Measurements from ENCODE around the gene PLSCR1.
"Not testable (repeated sequence)": the region's sequence is repeated elsewhere in the genome, so short reads cannot be mapped to it uniquely, and the experiment has no call there.

The PLSCR1 gene

GRCh38 chr3:146529021-146529420 is 15.4 kb downstream of the PLSCR1 start:
- TF ChIP-seq, protein P1, sequence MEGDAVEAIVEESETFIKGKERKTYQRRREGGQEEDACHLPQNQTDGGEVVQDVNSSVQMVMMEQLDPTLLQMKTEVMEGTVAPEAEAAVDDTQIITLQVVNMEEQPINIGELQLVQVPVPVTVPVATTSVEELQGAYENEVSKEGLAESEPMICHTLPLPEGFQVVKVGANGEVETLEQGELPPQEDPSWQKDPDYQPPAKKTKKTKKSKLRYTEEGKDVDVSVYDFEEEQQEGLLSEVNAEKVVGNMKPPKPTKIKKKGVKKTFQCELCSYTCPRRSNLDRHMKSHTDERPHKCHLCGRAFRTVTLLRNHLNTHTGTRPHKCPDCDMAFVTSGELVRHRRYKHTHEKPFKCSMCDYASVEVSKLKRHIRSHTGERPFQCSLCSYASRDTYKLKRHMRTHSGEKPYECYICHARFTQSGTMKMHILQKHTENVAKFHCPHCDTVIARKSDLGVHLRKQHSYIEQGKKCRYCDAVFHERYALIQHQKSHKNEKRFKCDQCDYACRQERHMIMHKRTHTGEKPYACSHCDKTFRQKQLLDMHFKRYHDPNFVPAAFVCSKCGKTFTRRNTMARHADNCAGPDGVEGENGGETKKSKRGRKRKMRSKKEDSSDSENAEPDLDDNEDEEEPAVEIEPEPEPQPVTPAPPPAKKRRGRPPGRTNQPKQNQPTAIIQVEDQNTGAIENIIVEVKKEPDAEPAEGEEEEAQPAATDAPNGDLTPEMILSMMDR (IDR thresholded peaks at IDR 0.05; ENCODE audit: extremely low read depth, missing control alignments) = no peak

DNA sequence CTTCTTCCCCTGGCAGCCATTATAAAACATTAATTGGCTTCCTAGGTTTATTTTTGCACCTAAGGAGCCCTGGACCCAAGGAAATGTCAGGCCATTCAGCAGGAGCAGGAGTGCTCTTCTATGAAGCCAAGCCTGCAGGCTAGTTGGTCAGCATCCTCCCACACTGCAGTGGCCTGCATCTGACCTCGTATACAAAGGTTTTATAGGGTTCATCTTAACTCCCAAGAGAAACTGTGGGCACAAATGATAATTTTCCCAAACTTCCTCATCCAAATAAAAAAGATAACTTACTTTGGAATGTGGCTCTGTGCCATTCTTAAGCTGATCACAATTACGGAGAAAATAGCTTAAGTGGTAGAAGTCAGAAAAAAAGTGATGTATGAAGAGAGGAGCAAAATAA is 19.4 kb downstream of the PLSCR1 start:
- no peak for DNase-seq (ENCODE audit: low spot score)
- TF ChIP-seq, protein P1 (IDR thresholded peaks at IDR 0.05; ENCODE audit: extremely low read depth, missing control alignments) = no peak

More at GRCh38 chr3:146529021-146529420, 15.4 kb downstream of the PLSCR1 start:
- DNase-seq (ENCODE audit: low spot score) = no peak

GRCh38 chr3:146523531-146523930 is 20.9 kb downstream of the PLSCR1 start:
- no peak for DNase-seq (ENCODE audit: low spot score)
- TF ChIP-seq, protein P1 (IDR thresholded peaks at IDR 0.05; ENCODE audit: extremely low read depth, missing control alignments) = no peak

DNA sequence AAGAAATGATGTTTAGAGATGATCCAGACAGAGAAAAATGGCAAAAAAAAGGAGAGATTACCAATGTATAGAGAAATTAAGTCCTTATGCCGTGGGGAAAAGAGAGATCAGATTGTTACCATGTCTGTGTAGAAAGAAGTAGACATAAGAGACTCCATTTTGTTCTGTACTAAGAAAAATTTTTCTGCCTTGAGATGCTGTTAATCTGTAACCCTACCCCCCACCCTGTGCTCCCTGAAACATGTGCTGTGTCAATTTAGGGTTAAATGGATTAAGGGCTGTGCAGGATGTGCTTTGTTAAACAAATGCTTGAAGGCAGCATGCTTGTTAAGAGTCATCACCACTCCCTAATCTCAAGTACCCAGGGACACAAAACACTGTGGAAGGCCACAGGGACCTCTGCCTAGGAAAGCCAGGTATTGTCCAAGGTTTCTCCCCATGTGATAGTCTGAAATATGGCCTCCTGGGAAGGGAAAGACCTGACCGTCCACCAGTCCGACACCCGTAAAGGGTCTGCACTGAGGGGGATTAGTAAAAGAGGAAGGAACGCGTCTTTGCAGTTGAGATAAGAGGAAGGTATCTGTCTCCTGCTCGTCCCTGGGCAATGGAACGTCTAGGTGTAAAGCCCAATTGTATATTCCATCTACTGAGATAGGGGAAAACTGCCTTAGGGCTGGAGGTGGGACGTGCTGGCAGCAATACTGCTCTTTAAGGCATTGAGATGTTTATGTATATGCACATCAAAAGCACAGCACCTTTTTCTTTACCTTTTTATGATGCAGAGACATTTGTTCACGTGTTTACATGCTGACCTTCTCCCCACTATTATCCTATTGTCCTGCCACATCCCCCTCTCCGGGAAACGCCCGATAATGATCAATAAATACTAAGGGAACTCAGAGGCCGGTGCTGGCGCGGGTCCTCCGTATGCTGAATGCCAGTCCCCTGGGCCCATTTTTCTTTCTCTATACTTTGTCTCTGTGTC is 21.9 kb downstream of the PLSCR1 start:
- DNase-seq (ENCODE audit: low spot score) = not testable (repeated sequence)

DNA sequence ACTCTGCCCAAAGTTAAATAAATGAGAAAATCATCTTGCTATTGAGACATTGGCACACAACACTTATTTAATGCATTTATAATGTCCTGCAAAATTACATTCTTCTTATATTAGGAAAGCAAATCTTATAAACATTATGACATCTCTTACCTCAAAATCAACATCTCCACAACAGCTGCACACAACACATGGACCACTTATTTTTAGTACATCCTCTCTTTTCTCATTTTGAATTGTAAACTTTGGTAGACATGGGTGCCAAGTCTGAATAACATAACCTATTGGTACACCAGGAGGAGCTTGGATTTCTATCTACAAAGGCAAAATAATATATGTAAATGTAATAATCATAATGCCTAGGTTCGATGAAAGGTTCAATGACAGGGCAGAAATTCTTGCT is 23.0 kb downstream of the PLSCR1 start:
- TF ChIP-seq, protein P1 (IDR thresholded peaks at IDR 0.05; ENCODE audit: extremely low read depth, missing control alignments) = no peak
- no peak for DNase-seq (ENCODE audit: low spot score)

- DNase-seq (ENCODE audit: low spot score) = no peak
- TF ChIP-seq, protein P1 (IDR thresholded peaks at IDR 0.05; ENCODE audit: extremely low read depth, missing control alignments) = no peak
Observed at GRCh38 chr3:146519810-146520209, 24.6 kb downstream of the PLSCR1 start.

- TF ChIP-seq, protein P1 (IDR thresholded peaks at IDR 0.05; ENCODE audit: extremely low read depth, missing control alignments) = no peak
Observed at GRCh38 chr3:146517684-146518435, 26.5 kb downstream of the PLSCR1 start.

More at GRCh38 chr3:146517684-146518435, 26.5 kb downstream of the PLSCR1 start:
- DNase-seq (ENCODE audit: low spot score) = no peak
